D721Med (cell line): ENCODE measurements around the gene CAMK2N2.

ENCODE experiments used
- DNase-seq: peaks from one replicate; pipeline ENCODE4 v3.0.0; 2011; ENCODE audit warnings: low spot score; ENCODE audit not compliant: insufficient read length
- FAIRE-seq: peaks from 2 replicates; lab custom pipeline; 2011; peaks lifted over from hg19 to GRCh38; lab: Jason Lieb, UNC
- TF ChIP-seq, protein P1 (sequence below): IDR thresholded peaks from 2 replicates; pipeline ENCODE4 v1.5.1; 2012; ENCODE audit warnings: mild to moderate bottlenecking, control low read depth; ENCODE audit not compliant: insufficient read depth; ENCODE audit errors: missing control alignments

CAMK2N2 gene

DNA sequence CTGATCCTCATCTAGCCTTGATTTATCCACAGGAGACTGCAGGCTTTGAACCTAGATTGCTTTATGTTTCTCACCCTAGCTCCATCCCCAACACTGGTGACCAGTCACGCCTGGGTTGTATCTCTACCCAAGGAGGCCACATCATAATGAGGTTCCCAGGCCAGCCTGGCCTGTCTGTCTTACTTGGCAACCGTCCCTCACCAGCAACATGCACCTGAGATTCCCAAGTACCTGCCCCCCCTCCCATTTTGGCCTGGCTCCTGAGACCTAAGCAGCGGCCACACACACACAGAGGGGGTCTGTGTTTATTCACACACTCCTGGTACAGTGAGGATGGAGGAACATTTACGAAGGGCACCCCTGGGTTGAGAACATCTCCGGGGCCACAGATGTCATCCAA is 2.4 kb downstream of the CAMK2N2 start:
- DNase-seq, result no peak
- TF ChIP-seq, protein P1, sequence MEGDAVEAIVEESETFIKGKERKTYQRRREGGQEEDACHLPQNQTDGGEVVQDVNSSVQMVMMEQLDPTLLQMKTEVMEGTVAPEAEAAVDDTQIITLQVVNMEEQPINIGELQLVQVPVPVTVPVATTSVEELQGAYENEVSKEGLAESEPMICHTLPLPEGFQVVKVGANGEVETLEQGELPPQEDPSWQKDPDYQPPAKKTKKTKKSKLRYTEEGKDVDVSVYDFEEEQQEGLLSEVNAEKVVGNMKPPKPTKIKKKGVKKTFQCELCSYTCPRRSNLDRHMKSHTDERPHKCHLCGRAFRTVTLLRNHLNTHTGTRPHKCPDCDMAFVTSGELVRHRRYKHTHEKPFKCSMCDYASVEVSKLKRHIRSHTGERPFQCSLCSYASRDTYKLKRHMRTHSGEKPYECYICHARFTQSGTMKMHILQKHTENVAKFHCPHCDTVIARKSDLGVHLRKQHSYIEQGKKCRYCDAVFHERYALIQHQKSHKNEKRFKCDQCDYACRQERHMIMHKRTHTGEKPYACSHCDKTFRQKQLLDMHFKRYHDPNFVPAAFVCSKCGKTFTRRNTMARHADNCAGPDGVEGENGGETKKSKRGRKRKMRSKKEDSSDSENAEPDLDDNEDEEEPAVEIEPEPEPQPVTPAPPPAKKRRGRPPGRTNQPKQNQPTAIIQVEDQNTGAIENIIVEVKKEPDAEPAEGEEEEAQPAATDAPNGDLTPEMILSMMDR, result no peak
- no peak for FAIRE-seq

DNA sequence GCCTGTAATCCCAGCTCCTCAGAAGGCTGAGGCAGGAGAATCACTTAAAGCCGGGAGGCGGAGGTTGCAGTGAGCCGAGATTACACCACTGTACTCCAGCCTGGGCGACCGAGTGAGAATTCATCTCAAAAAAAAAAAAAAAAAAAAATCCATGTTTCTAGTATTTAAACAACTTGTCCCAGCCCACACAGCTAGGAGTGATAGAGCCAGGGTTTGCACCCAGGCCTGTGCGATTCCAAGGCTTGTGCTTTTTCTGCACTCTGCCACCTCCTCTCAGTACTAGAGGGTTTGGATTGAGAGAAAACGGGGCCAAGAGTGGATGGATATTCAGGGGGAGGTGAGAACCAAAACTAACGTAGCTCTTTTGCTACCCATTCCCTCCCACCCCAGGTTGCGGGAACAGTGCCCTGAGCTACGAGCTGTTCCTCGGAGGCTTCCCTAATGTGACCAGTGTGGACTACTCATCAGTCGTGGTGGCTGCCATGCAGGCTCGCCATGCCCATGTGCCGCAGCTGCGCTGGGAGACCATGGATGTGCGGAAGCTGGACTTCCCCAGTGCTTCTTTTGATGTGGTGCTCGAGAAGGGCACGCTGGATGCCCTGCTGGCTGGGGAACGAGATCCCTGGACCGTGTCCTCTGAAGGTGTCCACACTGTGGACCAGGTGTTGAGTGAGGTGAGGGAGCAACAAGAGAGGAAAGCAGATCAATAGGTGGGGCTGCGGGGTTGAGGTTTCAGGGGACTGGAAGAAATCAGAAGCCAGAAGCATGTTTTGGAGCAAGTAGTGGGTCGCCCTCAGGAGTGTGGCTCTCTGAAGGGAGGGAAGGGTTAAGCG is 4.1 kb downstream of the CAMK2N2 start:
- TF ChIP-seq, protein P1, result no peak
- no peak for DNase-seq
- FAIRE-seq, result no peak

DNA sequence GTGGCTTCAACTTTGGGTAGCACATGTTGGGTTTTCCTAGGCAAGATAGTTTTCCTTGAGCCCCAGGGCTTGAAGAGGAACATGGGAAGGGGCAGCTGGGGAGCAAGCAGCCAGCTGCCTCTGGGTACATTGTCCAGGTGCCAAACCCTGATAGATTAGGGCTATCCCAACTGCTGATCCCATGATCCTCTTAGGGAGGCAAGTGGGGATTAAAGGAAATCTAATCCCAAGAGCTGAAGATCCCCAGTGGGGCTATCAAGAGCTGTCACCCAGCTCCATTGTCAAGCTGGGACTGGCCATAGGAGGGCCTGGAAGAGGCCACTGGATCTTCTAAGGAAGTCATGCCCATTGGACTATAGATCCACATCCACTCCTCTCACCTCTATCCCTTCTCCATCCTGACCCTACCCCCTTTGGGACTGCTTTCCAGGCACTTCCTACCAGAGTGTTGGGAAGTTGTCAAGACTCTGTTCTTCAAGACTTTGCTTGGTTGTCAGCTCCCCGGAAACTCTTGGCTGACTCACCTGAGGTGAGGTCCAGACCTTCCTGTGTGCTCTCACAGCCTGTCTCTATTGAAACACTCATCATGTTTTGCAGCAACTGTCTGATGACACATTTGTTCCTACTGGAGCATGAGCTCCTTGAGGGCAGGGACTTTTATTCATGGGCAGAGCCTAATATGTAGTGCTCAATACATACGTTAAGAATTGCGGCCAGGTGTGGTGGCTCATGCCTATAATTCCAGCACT is 5.9 kb downstream of the CAMK2N2 start:
- peak; percentile 95 for FAIRE-seq
- TF ChIP-seq, protein P1, result no peak
- peak; percentile 96 for DNase-seq

DNA sequence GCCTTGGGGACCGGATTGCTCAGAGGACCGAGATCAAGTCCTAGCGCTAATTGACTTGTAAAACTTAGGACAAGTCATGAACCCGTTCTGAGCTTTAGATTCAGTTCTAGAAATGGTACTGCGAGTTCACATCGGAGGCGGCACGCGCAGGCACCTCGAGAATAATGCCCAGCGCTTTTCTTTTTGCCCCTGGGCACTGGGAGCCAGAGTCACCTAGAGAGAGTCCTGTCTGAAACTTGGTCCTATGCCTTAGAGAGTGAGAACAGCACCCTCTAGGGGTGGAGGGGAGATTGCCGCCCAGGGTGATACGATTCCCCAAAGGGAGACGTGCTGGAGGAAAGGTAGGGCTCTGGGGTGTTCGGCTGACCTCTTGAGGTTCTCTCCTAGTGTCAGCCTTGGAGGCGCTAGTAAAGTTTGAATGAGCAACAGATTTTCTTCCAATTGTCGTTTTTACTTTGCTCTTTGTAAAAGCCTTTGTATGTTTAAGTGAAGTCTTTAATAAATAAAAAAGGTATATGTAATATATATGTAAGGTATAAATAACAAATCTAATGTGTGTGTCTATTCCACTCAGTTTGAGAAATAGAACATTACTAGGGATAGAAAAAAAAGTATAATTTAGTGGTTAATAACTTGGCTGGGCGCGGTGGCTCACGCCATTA is 11.1 kb downstream of the CAMK2N2 start:
- TF ChIP-seq, protein P1, result peak; percentile 90
- DNase-seq (peak; percentile 76), FAIRE-seq (peak; percentile 32)

DNA sequence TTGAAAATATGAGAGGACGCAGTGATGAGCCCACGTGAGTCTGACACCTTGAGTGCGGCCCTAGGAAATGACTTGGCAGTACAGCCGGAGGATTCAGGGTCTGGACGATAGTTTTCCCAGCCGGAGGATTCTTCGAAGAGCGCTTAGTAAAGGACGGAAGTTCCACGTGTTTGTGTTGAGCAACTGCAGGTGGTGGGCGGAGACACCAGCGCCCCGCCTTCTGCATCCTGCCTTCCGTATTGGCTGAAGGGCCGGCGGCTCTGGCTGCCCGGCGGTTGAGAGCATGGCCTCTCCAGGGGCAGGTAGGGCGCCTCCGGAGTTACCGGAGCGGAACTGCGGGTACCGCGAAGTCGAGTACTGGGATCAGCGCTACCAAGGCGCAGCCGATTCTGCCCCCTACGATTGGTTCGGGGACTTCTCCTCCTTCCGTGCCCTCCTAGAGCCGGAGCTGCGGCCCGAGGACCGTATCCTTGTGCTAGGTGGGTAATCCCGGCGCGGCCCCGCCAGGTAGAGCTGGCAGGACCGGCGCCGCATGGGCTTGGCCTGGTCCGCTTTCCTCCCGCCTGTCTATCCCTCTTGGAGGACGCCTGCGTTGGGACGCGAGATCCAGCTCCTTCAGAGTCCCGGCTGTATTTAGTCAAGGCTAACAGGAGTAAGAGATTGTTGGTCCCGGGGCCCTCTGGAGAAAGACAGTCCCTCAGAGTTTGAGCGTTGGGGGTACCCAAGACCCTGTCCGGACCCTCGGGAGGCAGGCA is 11.8 kb downstream of the CAMK2N2 start, which contains the start of gene EEF1AKMT4:
Gene EEF1AKMT4, plus strand, starts transcription at position 261 of the 755 bp plus-strand sequence. Its CDS starts 23 bp downstream, at position 284.
- DNase-seq (peak; percentile 82), FAIRE-seq (no peak)
- TF ChIP-seq, protein P1, result peak; percentile 34
